Adipocyte (in vitro differentiated cells): ENCODE results near the gene HVCN1.
"Not testable (repeated sequence)": the region's sequence is repeated elsewhere in the genome, so short reads cannot be mapped to it uniquely, and the experiment has no call there.

Experiments used
- DNase-seq: peaks from one replicate; pipeline ENCODE4 v3.0.0-alpha.2; 2015; ENCODE audit warnings: low read depth
- H3K27me3 ChIP-seq: replicated peaks from 2 replicates; pipeline ENCODE4 v1.7.0; 2013; ENCODE audit warnings: mild to moderate bottlenecking, low read length, moderate library complexity; ENCODE audit not compliant: control insufficient read depth, insufficient read depth
- H3K36me3 ChIP-seq: 2 replicates; pipeline ENCODE4 v1.7.0; 2013; ENCODE audit warnings: low read length, mild to moderate bottlenecking, moderate library complexity; ENCODE audit not compliant: control insufficient read depth, insufficient read depth, severe bottlenecking
- H3K4me1 ChIP-seq: 2 replicates; pipeline ENCODE4 v1.7.0; 2013; ENCODE audit warnings: mild to moderate bottlenecking, low read length, moderate library complexity; ENCODE audit not compliant: control insufficient read depth, insufficient read depth
- H3K4me3 ChIP-seq: 2 replicates; pipeline ENCODE4 v1.7.0; 2013; ENCODE audit warnings: mild to moderate bottlenecking, low read length, moderate library complexity
- H3K9ac ChIP-seq: 2 replicates; pipeline ENCODE4 v1.7.0; 2013; ENCODE audit warnings: mild to moderate bottlenecking, low read length, moderate library complexity
- H3K9me3 ChIP-seq: 2 replicates; pipeline ENCODE4 v1.7.0; 2013; ENCODE audit warnings: mild to moderate bottlenecking, low read length, moderate library complexity; ENCODE audit not compliant: control insufficient read depth

HVCN1 gene

GRCh38 chr12:110661337-110661972 is 27.5 kb downstream of the HVCN1 start:
- no peaks in the 10 kb centered on the region for H3K36me3 ChIP-seq
- H3K27me3 ChIP-seq: no peaks in the 10 kb centered on the region
- peaks cover 7% of the 10 kb centered on the region for H3K4me1 ChIP-seq
- H3K4me3 ChIP-seq: no peak overlapping the region
- DNase-seq: no peak
- H3K9ac ChIP-seq: no peak overlapping the region
- H3K9me3 ChIP-seq: peaks cover 17% of the 10 kb centered on the region

GRCh38 chr12:110658878-110659277 is 30.0 kb downstream of the HVCN1 start:
- no peaks in the 10 kb centered on the region for H3K36me3 ChIP-seq
- no peaks in the 10 kb centered on the region for H3K9me3 ChIP-seq
- H3K27me3 ChIP-seq: no peaks in the 10 kb centered on the region
- H3K9ac ChIP-seq: no peak overlapping the region
- H3K4me3 ChIP-seq: no peak overlapping the region
- peaks cover 7% of the 10 kb centered on the region for H3K4me1 ChIP-seq
- no peak for DNase-seq

GRCh38 chr12:110658242-110658641 is 30.7 kb downstream of the HVCN1 start:
- H3K9me3 ChIP-seq: no peaks in the 10 kb centered on the region
- peaks cover 7% of the 10 kb centered on the region for H3K4me1 ChIP-seq
- no peak for DNase-seq
- no peak overlapping the region for H3K9ac ChIP-seq
- no peaks in the 10 kb centered on the region for H3K36me3 ChIP-seq
- H3K27me3 ChIP-seq: no peaks in the 10 kb centered on the region
- H3K4me3 ChIP-seq: no peak overlapping the region

DNA sequence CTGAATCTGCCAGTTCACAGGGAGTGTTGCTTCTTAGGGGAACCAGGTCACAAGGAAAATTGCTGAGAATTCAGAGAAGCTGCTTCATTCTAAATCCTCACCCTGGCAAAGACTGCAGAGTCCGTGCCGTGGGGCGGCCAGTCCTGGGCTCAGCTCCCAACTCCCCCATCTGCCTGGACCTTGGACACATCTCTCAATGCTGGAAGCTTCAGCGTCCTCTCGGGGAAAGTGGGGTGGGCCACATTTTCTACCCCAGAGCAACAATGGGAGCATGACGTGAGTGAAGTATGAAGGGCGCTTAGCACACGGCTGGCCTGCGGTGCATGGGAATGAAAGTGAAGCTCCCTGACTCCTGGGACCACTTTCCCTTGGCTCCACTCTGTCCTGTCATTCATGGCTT is 31.2 kb downstream of the HVCN1 start:
- no peaks in the 10 kb centered on the region for H3K9me3 ChIP-seq
- H3K27me3 ChIP-seq: no peaks in the 10 kb centered on the region
- H3K36me3 ChIP-seq: no peaks in the 10 kb centered on the region
- no peak for DNase-seq
- H3K9ac ChIP-seq: no peak overlapping the region
- H3K4me3 ChIP-seq: no peak overlapping the region
- H3K4me1 ChIP-seq: peaks cover 10% of the 10 kb centered on the region

DNA sequence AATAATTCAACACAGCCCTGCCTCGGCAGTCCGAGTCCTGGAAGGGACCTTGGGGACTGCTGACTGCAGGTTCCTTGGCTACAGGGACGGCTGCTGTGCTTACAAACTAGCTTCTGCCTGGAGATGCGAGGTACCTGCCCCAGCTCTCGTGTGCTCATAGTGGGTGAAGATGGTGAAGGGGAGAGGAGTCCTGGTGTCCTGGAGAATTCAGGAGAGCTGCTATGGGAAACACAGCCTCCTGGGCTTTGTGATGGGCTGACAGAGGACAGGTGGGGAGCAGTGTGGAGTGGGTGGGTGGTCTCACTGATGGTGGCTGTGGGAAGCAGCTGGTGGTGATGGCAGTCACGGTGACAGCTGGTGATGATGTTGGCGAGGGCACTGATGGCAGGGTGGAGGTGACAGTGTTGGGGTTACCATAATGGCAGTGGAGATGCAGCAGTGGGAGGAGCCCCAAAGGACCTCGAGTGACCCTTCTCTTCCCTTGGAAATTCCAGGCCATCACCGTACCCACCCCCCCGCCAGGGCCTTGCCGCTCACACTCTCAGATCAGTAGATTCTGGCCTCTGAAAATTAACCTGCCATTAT is 32.8 kb downstream of the HVCN1 start:
- Histone ChIP-seq H3K9ac (no peak overlapping the region), H3K4me3 (no peak overlapping the region)

GRCh38 chr12:110654238-110654637 is 34.7 kb downstream of the HVCN1 start:
- not testable (repeated sequence) for H3K4me3 ChIP-seq, DNase-seq, H3K9me3 ChIP-seq, H3K27me3 ChIP-seq, H3K36me3 ChIP-seq, H3K9ac ChIP-seq
- H3K4me1 ChIP-seq: peaks cover 17% of the 10 kb centered on the region

More for the DNA sequence above, 32.8 kb downstream of the HVCN1 start:
- Histone ChIP-seq H3K27me3 (no peaks in the 10 kb centered on the region), H3K4me1 (peaks cover 14% of the 10 kb centered on the region), H3K9me3 (no peaks in the 10 kb centered on the region), H3K36me3 (no peaks in the 10 kb centered on the region)
- DNase-seq: no peak

DNA sequence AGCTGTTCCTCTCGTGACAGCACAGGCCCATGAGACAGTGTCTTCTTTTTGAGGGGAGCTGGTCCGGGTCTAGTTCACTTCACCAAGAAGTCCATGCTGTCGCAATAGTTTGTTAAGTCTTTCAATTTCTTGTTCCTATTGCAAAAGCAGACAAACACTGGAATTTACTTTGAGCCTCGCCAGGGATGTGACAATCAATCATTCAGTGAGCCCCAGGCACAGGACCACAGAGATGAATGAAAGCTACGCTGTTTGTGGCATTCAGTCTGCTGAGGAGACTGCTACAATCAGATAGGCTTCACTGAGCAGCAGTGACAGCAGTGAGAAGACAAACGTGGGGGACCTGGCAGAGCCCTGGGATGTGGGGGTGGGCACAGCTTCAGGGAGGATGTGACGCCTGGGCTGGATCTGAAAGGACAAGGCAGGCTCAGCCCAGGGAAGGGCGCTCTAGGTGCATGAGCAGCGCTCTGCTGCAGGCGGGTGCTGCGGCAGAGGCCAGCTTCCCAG is 39.5 kb downstream of the HVCN1 start:
- H3K9me3 ChIP-seq: no peaks in the 10 kb centered on the region
- peaks cover 4% of the 10 kb centered on the region for H3K36me3 ChIP-seq
- DNase-seq: peak; percentile 45
- peaks cover 17% of the 10 kb centered on the region for H3K4me1 ChIP-seq
- no peak overlapping the region for H3K9ac ChIP-seq
- H3K27me3 ChIP-seq: no peaks in the 10 kb centered on the region
- no peak overlapping the region for H3K4me3 ChIP-seq

GRCh38 chr12:110647631-110648040 is 41.3 kb downstream of the HVCN1 start:
- Histone ChIP-seq H3K36me3 (peaks cover 4% of the 10 kb centered on the region), H3K4me1 (peaks cover 14% of the 10 kb centered on the region), H3K9me3 (no peaks in the 10 kb centered on the region), H3K9ac (no peak overlapping the region), H3K4me3 (no peak overlapping the region), H3K27me3 (no peaks in the 10 kb centered on the region)
- no peak for DNase-seq

DNA sequence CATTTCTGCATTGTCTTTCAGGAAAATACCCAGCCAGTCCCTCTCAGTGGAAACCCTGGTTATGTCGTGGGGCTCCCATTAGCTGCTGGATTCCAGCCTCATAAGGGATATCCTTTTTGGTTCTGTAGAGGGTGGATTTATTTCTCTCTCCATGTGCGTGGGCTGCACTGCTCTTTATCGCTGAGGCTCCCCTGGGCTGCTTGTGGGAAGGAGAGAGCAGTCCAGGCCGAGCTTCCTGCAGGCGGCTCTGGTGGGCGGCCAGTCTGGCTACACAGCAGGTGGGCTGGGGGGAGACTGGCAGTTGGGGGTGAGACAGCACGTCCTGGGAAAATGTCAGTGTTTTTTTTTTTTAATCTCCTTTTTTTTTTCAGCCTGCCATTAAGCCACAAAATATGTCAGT is 47.4 kb downstream of the HVCN1 start:
- no peak overlapping the region for H3K9ac ChIP-seq
- DNase-seq: peak; percentile 24

GRCh38 chr12:110640275-110641025 is 48.5 kb downstream of the HVCN1 start:
- DNase-seq: no peak
- H3K4me3 ChIP-seq: no peak overlapping the region
- no peak overlapping the region for H3K9ac ChIP-seq
- H3K27me3 ChIP-seq: no peaks in the 10 kb centered on the region
- peaks cover 17% of the 10 kb centered on the region for H3K4me1 ChIP-seq
- peaks cover 4% of the 10 kb centered on the region for H3K36me3 ChIP-seq
- H3K9me3 ChIP-seq: no peaks in the 10 kb centered on the region

More for the DNA sequence above, 47.4 kb downstream of the HVCN1 start:
- H3K27me3 ChIP-seq: no peaks in the 10 kb centered on the region
- no peak overlapping the region for H3K4me3 ChIP-seq
- no peaks in the 10 kb centered on the region for H3K9me3 ChIP-seq
- H3K4me1 ChIP-seq: peaks cover 17% of the 10 kb centered on the region
- H3K36me3 ChIP-seq: peaks cover 4% of the 10 kb centered on the region

DNA sequence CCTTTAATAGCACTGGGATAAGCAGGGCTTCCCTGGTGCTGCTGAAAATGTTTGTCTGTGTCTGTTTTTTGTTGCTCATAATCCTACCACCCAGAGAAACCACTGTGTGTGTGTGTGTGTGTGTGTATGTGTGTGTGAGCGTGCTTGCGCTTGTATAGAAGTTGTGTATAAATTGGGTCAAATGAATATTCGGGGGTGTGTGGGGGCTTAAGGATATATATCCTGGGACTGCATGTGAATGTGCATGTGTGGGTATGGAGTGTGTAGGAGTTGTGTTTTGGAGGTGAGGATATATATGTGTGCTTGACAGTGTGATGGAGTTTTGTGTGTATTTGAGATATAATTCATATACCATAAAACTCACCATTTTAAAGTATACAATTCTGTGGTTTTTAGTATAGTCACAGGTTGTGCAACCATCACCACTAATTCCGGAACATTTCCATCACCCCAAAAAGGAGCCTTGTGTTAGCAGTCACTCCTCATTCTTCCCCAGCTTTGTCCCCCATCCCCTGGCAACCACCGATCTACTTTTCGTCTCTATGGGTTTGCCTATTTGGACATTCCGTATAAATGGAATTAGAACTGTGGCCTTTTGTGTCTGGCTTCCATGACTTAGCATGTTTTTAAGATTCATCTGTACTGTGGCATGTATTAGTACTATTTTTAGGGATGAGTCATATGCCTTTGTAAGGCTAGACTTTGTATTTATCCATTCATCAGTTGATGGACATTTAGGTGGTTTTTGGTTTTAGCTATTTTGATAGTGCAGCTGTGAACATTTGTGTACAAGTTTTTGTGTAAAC is 49.4 kb downstream of the HVCN1 start:
- Histone ChIP-seq H3K27me3 (no peaks in the 10 kb centered on the region), H3K4me3 (no peak overlapping the region), H3K9ac (no peak overlapping the region), H3K4me1 (peaks cover 17% of the 10 kb centered on the region), H3K36me3 (peaks cover 3% of the 10 kb centered on the region), H3K9me3 (no peaks in the 10 kb centered on the region)
- DNase-seq: peak; percentile 71
